Embryonic facial prominence (tissue), 1 donor: ENCODE results near the gene MIOX.

Experiments used
- DNase-seq: peaks from one replicate; pipeline ENCODE4 v3.0.0-alpha.2; 2016; ENCODE audit errors: extremely low spot score

MIOX gene

GRCh38 chr22:50486561-50487289, at the start of gene MIOX:
TSS of gene MIOX (plus strand) at chr22:50486859. CDS start at chr22:50486898, 39 bp downstream.
- no peak for DNase-seq

GRCh38 chr22:50437511-50438304, 49.0 kb upstream of the MIOX start:
- no peak for DNase-seq

- no peak for DNase-seq
Measured at GRCh38 chr22:50438305-50439275, 48.1 kb upstream of the MIOX start.

GRCh38 chr22:50439314-50439870, 47.3 kb upstream of the MIOX start:
- no peak for DNase-seq

GRCh38 chr22:50439871-50440331, 46.8 kb upstream of the MIOX start:
- DNase-seq = no peak

GRCh38 chr22:50440544-50441249, 46.0 kb upstream of the MIOX start:
- DNase-seq = no peak

- no peak for DNase-seq
Measured at GRCh38 chr22:50441428-50441993, 45.1 kb upstream of the MIOX start.

- no peak for DNase-seq
Measured at GRCh38 chr22:50443197-50443596, 43.5 kb upstream of the MIOX start.

- DNase-seq = no peak
Measured at GRCh38 chr22:50443801-50444625, 42.6 kb upstream of the MIOX start.

- DNase-seq = no peak
Measured at GRCh38 chr22:50444663-50445062, 42.0 kb upstream of the MIOX start.

- no peak for DNase-seq
Measured at GRCh38 chr22:50445071-50445879, 41.4 kb upstream of the MIOX start.

- DNase-seq = no peak
Measured at GRCh38 chr22:50445880-50446707, 40.6 kb upstream of the MIOX start.

- DNase-seq = no peak
Measured at GRCh38 chr22:50446708-50447575, 39.7 kb upstream of the MIOX start.

GRCh38 chr22:50447576-50448551, 38.8 kb upstream of the MIOX start:
- no peak for DNase-seq

- DNase-seq = no peak
Measured at GRCh38 chr22:50452649-50453048, 34.0 kb upstream of the MIOX start.
